Mammary epithelial cell (primary cell): ENCODE measurements around the gene GRIP1.

ENCODE experiments used
- EZH2 ChIP-seq: IDR thresholded peaks from 2 replicates; pipeline ENCODE4 v1.6.1; 2012; ENCODE audit warnings: low read length, inconsistent platforms, borderline replicate concordance
- TF ChIP-seq, protein P1 (sequence below), 2 donors: IDR thresholded peaks in 1 of 2; conservative IDR thresholded peaks in 1 of 2; 2 replicates each; pipeline ENCODE4 v1.5.1; 2011 to 2012; ENCODE audit warnings: inconsistent platforms in 2 of 2, low read length in 2 of 2, mild to moderate bottlenecking in 2 of 2, control low read depth in 1 of 2, low read depth in 1 of 2; ENCODE audit not compliant: insufficient read depth in 1 of 2; ENCODE audit errors: extremely low read depth in 1 of 2

DNA sequence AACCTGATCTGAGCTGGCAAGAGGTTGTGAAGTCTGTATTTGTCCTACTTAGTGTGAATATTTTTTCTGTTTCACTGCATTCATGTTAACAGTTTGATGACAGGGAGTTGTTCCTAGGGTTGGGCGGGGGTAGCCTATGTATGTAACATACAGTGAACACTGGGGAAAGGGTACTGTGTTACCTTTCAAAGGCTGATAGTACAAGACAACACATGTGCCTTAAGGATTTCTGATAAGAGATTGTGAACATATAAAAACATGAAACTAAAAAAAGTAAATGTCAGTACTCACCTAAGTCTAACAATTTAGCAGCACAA lies 30.5 kb upstream of the GRIP1 start:
- TF ChIP-seq, protein P1, sequence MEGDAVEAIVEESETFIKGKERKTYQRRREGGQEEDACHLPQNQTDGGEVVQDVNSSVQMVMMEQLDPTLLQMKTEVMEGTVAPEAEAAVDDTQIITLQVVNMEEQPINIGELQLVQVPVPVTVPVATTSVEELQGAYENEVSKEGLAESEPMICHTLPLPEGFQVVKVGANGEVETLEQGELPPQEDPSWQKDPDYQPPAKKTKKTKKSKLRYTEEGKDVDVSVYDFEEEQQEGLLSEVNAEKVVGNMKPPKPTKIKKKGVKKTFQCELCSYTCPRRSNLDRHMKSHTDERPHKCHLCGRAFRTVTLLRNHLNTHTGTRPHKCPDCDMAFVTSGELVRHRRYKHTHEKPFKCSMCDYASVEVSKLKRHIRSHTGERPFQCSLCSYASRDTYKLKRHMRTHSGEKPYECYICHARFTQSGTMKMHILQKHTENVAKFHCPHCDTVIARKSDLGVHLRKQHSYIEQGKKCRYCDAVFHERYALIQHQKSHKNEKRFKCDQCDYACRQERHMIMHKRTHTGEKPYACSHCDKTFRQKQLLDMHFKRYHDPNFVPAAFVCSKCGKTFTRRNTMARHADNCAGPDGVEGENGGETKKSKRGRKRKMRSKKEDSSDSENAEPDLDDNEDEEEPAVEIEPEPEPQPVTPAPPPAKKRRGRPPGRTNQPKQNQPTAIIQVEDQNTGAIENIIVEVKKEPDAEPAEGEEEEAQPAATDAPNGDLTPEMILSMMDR (conservative IDR thresholded peaks at IDR 0.05 in 1 of 2, IDR thresholded peaks at IDR 0.05 in 1 of 2; ENCODE audit: extremely low read depth in 1 of 2, insufficient read depth in 1 of 2, low read depth in 1 of 2, low read length in 2 of 2) = no peak
- no peak for TF ChIP-seq EZH2
